GM11168 (cell line): ENCODE measurements around the gene RASGRF1.
"Not testable (repeated sequence)": the region's sequence is repeated elsewhere in the genome, so short reads cannot be mapped to it uniquely, and the experiment has no call there.

Source experiments
- in situ Hi-C: fragments of 300-500 bp; cut with MboI; formaldehyde crosslinking; loops from one replicate; pipeline ENCODE4 v1.12.0; 2022; ENCODE audit warnings: low sequenced_read_pairs; ENCODE audit not compliant: unreplicated experiment

RASGRF1 gene

GRCh38 chr15:79047676-79048439 is 42.7 kb downstream of the RASGRF1 start:
- in situ Hi-C loops = no loop called here

GRCh38 chr15:79046691-79047404 is 43.7 kb downstream of the RASGRF1 start:
- in situ Hi-C loops = no loop called here

- in situ Hi-C loops = no loop called here
Observed at GRCh38 chr15:79045041-79045440, 45.5 kb downstream of the RASGRF1 start.

- in situ Hi-C loops = no loop called here
Observed at GRCh38 chr15:79042213-79042928, 48.2 kb downstream of the RASGRF1 start.

- in situ Hi-C loops = no loop called here
Observed at GRCh38 chr15:79041601-79042168, 48.9 kb downstream of the RASGRF1 start.

GRCh38 chr15:79037848-79038247 is 52.7 kb downstream of the RASGRF1 start:
- in situ Hi-C loops = no loop called here

- in situ Hi-C loops = no loop called here
Observed at GRCh38 chr15:79036323-79036722, 54.3 kb downstream of the RASGRF1 start.

- in situ Hi-C loops = no loop called here
Observed at GRCh38 chr15:79035814-79036213, 54.8 kb downstream of the RASGRF1 start.

GRCh38 chr15:79035111-79035601 is 55.4 kb downstream of the RASGRF1 start:
- in situ Hi-C loops = no loop called here

- in situ Hi-C loops = no loop called here
Observed at GRCh38 chr15:79034284-79034683, 56.3 kb downstream of the RASGRF1 start.

- in situ Hi-C loops = no loop called here
Observed at GRCh38 chr15:79032656-79033055, 57.9 kb downstream of the RASGRF1 start.

- in situ Hi-C loops = no loop called here
Observed at GRCh38 chr15:79031821-79032220, 58.8 kb downstream of the RASGRF1 start.

- in situ Hi-C loops = no loop called here
Observed at GRCh38 chr15:79031201-79031600, 59.4 kb downstream of the RASGRF1 start.

GRCh38 chr15:79030470-79030869 is 60.1 kb downstream of the RASGRF1 start:
- in situ Hi-C loops = no loop called here

- in situ Hi-C loops = loop anchor here (5.0 kb wide), 1 partner anchor 154 kb away; no protein-coding TSS in a partner anchor
Observed at GRCh38 chr15:79028411-79028964, 62.1 kb downstream of the RASGRF1 start.

- in situ Hi-C loops = loop anchor here (5.0 kb wide), 1 partner anchor 155 kb away; no protein-coding TSS in a partner anchor
Observed at GRCh38 chr15:79027532-79028410, 62.8 kb downstream of the RASGRF1 start.

- in situ Hi-C loops = loop anchor here (5.0 kb wide), 1 partner anchor 156 kb away; no protein-coding TSS in a partner anchor
Observed at GRCh38 chr15:79025802-79026201, 64.8 kb downstream of the RASGRF1 start.

- in situ Hi-C loops = loop anchor here (5.0 kb wide), 1 partner anchor 157 kb away; no protein-coding TSS in a partner anchor
Observed at GRCh38 chr15:79025201-79025600, 65.4 kb downstream of the RASGRF1 start.

- in situ Hi-C loops = not testable (repeated sequence)
Observed at GRCh38 chr15:79024493-79024892, 66.1 kb downstream of the RASGRF1 start.
